SHP77 treated with DMSO at 0.1 percent for 48 hours (cell line): ENCODE results near the gene C15orf39.
"Not testable (repeated sequence)": the region's sequence is repeated elsewhere in the genome, so short reads cannot be mapped to it uniquely, and the experiment has no call there.

Source experiments
- DNase-seq: peaks from one replicate; lab custom pipeline; 2025; lab: John Stamatoyannopoulos, UW

The C15orf39 gene

DNA sequence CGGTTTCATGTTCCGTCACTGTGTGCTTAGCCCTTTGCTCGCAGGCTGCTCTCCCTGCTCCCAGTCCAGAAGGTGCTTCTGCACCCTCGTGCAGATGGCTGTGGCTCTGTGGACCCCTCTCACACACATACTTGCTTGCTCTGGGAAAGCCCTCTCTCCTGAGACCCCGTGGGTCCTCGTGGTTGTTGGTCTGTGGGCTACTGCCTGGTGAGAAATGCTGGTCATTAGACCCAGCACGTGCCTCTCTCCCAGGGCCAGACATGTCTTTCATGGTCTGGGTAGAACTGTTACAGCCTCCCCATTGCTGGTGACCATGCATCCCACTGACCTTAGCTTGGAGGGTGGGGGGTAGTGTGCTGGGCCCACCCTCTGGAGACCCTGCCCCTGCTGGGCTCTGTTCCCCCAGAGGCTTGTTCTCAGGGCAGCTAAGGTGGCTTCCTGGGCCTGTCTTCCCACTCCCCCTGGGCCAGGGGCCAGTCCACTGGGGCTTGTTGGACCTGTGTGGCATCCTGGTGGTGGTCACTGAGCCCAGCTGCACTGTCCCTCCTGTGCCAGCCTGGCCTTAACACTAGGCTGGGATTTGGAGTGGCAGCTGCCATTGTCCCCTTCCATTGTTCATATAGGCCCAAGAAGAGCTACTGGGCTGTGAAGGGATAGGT is 10.6 kb downstream of the C15orf39 start:
- DNase-seq: no peak

DNA sequence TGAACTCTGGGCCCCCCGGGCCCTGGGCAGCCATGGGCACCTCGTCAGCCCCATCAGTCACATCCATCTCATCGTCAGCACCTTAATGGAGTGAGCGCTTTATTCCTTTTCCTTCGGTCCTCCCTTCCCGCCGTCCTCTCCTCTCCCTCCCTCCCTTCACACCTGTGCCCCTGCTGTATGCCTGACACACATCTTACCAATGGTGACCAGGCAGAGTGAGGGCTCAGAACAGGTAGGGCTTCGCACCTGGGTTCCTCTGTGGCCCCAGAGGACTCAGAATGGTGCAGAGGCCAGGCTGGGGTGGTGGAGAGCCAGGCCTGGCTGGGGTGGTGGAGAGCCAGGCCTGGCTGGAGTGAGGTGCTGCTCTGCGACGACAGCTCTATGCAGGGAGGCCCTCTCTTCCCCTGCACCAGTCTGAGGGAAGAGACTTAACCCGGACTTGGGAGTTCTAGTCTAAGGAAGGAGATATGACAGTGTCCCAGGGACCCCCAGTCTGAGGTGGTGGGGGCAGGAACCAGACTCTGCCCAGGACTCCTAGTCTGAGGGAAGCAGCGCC is 11.6 kb downstream of the C15orf39 start:
- DNase-seq: no peak

DNA sequence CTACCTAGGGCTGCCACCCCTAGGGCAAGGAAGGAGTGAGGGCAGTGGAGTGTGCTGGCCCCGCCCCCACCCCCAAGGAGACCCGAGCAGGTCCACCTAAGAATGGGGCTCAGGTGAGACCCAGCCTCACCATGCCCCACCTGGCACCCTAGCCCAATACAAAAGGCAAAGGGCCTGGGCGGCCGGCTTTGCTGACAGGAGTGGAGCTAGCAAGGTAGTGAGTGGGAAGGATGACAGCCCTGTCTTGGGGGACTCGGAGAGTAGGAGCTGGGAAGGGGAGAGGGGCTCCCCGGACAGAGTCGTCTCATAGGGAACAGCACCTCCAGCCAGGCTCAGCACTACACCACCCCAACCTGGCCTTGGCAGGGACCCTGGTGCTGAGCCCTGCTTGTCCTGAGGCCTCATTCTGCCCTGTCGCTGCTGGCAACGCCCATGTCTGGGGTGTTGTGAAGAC is 12.1 kb downstream of the C15orf39 start:
- DNase-seq: no peak

DNA sequence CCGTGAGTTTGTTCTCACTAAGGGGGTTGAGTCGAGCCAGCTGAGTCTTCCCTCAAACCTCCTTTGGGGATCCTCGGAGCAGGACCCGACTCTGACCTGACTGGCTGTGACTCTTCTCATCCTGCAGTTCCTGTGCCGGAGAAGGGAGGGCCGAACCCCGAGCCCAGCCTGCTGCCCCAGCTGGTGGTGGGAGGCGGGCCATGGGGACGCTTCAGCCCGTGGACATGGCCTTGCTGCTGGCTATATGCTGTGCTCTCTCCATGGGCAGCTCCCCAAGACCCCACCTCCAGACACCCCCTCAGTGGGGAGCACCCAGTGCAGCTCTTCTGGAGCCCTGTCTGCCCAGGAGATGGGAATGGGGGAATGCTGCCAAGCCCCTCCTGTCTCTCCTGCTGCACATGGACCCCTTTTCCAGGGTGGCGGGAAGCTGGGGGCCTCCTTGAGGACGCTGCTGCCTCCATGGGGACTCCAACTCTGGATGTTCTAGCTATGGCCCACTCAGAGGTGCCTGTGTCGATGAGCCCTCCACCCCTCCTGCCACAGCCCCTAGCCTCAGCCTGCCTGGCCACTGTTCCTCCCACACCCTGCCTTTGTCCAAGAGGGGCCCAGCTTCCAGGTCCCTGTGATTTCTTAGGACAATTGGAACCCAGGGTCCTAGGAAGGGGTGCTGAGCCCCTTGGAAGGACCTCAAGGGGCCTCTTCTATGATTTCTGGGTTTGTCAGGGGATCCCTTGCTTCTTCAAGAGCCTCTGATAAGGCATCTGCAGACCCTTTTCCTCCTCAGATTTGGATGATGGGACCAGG is 12.8 kb downstream of the C15orf39 start:
- DNase-seq: no peak

DNA sequence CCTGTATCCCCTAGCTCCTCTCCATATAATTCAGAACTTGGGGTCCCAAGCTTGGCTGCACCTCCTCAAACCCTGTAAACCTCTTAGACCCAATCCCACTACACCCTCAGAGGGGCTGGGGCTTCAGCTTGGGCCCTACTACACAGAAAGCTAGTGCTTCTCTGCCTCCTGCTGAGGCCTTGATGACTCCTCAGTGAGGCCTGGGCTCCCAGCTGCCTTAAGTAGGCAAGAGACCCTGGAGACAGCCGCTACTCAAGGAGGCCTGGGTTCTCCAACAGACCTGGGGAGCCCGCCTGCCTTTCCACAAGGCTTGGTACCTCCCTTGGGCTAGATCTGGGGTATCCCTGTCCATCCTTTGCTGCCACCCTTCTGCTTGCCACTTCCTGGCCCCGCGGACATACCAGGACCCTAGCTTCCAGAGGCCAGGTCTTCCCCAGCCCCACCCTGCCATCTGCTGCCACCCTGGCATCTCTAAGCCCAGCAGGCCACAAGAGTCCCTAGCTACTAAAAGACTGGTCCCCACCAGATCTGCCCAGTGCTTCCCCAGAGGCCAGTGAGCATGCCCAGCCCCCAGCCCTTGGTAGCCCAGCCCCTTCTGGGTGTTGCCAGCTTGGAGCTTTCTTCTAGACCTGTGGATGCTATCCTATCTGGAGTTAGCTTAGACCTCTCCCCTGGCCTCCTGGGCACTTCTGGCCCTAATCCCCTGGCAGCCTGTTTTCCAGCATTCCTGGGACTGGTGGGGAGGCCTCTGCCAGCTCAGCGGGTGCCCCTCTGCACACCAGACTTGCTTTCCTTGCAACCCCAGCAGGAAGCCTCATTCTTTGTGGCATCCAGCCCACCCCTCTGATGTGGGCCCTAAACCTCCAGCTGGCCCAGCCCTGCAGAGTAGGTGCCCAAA is 13.7 kb downstream of the C15orf39 start:
- DNase-seq: no peak

DNA sequence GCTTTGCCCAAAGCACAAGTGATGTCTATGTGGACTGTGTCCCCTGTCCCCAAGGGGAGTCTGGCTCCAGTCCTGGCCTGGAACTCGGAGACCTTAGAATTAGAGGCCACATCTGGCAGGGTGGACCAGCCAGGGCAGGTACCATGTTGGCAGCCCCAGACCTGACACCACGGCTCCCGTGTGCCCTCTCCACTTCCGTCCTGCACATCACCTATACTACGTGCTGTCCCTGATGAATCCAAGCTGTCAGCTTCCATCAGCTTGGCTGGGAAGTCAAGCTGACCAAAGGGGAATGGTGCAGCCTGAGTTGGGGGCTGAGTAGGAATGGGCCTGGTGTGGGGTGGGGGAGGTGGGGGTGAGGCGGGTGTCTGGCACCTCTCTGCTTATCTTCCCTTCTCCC is 15.3 kb downstream of the C15orf39 start:
- DNase-seq: no peak

DNA sequence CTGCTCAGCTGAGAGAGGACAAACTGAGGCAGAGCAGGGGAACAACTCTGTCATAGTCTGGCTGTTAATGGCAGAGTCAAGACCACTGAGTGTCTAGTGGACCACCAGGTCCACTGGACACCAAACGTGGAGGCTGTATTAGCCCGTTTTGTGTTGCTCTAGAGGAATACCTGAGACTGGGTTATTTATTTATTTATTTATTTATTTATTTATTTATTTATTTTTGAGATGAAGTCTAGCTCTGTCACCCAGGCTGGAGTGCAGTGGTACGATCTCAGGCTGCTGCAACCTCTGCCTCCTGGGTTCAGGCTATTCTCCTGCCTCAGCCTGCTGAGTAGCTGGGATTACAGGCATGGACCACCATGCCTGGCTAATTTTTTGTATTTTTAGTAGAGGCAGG is 15.9 kb downstream of the C15orf39 start:
- not testable (repeated sequence) for DNase-seq

DNA sequence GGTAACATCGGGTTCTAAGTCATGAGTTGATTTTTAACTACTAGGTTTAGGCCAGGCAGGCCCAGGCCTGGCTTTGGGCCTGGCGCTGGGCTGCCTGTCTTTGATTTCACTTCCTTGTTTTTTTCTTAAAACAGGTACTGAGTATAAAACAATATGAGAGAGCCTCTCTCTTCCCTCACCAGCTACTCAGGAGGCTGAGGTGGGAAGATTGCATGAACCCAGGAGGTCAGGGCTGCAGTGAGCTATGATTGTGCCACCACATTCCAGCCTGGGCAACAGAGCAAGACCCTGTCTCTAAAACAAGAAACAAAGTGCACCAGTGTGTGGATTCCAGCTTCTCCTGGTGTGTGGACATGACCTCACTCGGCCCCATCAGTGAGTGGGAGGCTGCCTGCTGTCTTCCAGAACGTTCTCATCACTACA is 17.8 kb downstream of the C15orf39 start:
- not testable (repeated sequence) for DNase-seq

DNA sequence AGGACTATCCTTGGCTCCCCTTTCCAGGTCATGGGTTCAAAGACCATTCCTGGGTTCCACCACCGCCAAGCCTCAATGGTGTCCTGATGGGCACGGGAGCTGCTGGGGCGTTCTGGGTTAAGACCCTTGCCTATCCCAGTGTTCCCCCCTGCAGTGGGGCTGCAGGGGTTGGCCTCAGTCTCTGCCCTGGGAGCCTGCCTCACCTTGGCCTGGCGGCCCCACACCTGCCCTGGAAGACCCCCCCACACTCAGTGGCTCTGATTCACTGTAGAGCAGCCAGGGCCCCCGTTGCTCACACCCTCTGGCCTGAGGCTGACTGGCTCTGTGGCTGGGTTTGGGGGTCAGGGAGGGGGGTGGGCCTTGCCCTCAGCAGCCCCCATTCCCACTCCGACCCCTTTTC is 22.0 kb downstream of the C15orf39 start:
- DNase-seq: no peak

DNA sequence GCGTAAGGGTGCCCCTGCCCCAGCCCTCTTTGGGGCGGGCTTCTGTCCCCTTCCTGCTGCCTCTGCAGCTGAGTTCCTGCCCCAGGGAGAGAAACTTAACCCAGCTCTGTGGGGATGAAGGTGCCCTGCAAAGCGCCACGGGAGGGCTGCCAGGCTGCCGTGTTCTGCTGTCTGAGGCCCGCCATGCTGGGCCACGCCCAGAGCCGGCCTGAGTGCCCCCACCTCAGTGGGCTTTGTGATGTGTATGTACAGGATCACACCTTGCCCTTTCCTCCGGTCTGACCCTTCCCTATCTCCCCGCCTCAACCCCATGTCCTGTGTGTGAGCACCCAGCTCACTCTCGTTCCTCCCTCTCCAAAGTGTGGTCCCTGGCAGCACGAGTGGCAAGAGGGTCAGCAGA is 22.6 kb downstream of the C15orf39 start:
- DNase-seq: no peak

DNA sequence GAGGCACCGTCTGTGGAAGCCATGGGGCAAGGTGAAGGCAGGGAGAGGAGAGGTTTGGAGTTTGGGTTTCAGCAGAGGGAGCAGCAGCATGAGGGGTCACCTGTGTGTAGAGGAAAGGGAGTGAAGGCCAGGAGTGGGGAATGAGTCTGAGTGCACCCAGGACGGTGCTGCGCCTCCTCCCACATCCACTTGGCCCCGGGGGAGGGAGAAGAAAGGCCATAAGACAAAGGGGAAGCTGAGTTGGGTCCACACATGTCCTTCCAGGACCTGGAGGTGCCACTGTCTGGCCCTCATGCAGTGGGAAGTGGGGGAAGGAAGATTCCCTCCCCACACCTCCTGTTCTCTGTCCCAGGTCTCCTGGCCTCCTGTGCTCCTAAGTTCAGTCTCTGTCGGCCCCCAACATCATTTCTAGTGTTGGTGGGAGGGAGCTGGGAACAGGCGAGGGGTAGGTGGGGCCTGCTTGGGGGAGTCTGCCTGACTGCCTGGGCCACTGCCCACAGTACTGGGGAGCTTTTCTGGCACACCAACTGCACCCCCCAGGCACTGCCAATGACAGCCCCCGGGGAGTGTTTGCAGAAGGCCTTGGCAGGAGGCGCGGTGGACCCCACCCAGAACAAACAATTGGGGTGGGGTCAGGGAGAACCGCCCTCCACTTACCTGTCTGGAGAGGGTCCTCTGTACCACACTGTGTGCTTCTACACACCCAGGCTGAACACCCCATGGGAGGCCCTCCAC is 23.6 kb downstream of the C15orf39 start:
- not testable (repeated sequence) for DNase-seq

DNA sequence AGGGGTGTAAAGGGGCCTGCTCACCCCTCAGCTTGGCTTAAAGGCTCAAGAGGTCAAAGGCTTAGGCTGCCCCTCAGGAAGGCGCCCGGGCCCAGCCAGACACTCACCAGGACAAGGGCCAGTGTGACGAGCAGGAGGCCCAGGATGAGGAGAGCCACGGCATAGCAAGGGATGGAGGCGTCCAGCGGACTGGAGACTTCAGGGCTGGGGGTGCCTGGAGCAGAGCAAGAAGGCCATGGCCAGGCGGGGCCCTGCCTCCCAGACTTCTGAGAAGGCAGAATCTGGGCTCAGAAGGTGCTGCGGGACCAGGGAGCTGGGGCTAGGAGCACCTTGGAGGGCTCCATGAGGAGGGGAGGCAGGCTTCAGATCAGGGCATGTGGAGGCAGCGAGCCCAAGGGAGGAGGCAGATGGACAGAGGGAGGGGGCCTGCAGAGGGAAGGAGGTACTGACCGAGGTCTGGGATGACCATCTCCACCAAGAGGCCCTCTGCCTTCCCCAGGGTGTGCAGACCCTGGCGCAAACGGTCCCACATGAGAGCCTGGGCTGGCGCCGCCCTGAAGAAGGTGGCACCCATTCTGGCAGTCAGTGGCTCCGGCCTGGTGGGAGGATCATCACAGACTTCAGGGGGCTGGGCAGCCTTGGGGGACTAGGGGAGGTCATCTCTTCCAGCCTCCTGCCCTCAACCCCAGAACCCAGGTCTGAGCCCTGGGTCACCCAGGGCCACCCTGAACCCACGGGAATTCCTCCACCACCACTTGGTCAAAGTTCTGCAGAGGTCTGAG is 24.5 kb downstream of the C15orf39 start:
- DNase-seq: no peak

DNA sequence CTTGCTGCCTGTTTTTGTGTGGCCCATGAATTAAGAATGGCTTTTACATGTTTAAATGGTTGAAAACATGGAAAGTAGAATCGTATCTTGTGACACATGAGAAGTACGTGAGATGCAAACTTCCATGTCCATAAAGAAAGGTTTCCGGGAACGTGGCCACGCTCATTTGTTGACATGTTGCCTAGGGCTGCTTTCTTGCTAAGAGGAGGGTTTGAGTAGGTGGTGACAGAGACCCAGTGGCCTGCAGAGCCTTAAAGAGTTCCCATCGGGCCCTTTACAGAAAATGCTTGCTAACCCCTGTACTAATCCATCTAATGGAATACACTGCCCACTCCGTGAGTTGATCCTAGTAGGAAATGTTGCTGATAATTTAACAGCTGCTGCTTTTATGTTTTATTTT is 25.4 kb downstream of the C15orf39 start:
- DNase-seq: not testable (repeated sequence)

DNA sequence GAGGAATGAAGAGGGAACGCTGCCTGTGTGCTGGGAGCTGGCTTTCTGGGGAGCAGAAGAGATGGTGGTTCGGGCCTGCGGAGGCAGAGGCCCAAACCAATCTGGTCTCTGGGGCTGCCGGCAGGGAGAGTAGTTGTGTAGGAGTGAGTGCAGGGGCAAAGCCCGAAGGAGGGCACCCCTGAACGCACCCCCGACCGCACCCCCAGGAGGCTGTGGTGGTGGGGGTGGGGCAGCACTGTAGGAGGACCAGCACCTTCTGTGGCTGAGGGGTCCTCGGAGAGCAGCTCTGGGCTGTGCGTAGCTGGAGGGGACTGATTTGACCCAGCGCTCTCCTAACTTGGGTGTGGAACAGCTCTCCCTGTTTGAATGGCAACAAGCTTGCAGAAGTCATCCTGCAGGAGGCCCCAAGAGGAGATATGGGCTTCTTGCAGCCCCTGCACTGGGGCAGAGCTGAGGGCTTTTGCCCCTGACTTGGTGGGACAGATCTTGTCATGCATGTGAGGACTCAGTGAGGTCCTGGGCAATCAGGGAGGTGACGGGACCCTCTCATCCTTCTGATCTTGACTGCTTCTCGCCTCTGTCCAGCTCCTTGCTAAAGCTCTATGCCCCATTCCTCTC is 26.1 kb downstream of the C15orf39 start:
- no peak for DNase-seq

DNA sequence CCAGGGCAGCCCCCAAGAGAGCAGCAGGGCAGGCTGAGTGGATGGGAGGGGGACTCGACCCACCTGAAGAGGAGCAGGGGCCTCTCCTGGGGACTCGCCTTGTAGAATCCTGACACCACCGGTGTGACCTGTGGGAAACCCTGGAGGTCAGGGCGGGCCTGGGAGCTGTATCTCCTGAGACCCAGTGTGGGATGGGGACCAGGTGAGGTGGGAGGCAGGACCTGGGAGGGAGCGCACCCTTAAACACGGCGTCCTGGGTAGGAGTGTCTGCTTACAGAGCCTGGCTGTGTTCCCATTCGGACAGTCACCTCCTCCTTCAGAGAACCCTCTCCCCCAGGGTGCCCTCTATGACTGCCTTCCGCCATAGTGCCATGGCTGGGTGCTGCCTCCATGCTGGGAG is 27.1 kb downstream of the C15orf39 start:
- no peak for DNase-seq

DNA sequence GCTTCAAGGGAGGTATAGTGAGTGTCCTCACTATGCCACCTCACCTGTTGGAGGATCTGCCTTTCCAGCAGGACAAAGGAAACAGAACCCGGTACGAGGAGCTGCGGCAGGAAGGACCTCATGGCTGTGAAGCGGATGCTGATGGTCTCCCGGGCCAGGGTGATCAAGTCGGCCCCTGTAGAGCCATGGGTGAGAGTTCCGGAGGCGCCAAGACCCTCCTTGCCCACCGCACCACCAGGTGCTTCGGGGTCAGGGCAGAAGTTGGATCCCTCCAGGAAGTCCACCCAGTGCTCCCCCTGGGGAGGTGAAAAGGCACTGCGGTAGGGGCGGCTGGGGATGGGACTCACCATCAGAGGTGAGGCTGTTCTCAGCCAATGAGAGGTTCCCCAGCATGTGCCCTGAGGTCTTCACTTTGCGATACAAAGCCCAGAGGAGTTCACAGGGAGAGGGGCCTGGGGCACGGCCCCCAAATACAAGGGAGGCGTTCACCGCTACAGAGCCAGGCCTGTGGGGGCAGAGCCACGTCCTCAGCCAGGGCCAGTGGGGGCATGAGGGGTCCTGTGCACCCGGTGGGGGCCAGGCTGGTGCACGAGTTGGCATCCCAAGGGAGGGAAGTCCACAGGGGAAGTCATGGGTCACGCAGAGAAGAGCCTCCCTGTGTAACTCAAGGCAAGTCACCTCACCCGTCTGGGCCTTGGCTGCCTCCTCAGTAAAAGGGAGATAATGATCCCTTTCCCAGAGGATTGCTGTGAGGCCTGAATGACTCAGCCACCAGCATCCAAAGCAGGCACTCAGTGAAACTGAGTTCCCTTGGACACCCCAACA is 27.7 kb downstream of the C15orf39 start:
- DNase-seq: no peak

DNA sequence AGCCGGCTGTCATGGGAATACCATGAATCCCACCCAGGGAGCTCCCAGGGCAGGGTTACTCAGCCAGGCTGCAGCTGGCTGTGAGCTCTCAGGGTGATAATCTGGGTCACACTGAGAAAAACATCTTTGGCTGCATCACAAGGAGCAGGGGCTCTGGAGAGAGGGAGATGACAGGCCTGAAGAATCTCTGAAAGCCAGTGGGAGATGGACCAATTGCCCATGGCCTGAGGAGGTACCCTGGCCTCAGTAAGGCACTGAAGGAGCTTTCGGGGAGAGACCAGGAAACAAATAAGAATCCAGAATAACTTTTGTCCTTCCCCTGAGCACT is 28.3 kb downstream of the C15orf39 start:
- DNase-seq: no peak

DNA sequence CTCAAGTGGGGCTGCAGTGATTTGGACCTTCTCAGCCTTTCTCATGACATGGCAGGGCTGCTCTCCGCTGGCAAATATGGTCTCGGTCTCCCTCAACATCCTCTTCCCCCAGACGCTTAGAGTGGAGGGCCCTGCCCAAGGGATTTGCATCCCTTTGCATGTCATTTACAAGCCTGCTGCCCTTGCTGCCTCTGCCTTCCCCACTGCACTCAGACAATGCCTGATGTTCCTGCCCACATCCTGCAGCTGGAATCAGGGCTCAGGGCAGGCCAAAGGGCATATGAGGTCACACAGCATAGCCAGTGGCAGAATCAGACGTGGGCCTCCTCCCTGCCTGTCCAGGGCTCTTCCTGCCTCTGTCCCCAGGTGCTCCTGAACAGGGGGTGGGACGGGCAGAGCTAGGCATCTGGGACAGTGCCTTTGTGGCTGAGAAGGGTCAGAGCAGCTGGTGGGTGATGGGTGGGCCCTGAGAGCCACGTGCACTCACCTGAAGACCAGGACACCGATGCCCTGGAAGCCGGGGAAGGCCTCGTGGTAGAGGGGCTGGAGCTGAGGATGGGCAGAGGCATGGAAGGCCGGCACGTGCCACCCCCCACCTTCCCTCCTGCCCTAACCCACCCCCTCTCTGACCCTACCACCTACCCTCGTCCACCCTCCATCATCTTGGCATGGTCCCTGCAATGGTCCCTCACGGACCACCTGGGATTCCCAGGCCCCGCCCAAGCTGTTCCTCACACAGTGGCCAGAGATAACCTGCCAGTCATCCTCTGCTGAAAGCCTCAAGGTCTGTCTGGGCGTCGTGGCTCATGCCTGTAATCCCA is 29.1 kb downstream of the C15orf39 start:
- DNase-seq: no peak

DNA sequence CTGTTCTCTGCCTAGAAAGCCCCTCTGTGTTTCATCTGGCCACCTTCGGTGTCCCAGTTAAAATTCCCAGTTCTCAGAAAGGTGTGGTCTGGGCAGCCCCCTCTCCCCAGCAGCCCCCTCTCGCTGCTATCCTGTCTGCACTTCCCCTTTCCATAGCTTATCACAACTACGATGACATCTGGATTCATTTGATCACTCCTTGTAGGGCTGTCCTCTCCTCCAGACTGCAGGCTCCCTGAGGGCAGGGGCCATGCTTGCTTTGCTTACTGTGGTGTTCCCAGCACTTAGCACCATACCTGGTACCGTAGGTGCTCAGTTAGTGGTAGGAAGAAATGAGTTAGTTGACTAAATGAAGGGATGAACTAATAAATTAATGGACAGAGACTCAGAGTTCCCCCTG is 30.2 kb downstream of the C15orf39 start:
- DNase-seq: no peak
